ENCODE results near the gene SLC12A7.
"Not testable (repeated sequence)": the region's sequence is repeated elsewhere in the genome, so short reads cannot be mapped to it uniquely, and the experiment has no call there.

SLC12A7 gene

GRCh38 chr5:1086871-1087270, 25.0 kb downstream of the SLC12A7 start:
- no peak for FAIRE-seq

GRCh38 chr5:1086137-1086536, 25.7 kb downstream of the SLC12A7 start:
- DNase-seq (ENCODE audit: extremely low spot score, insufficient read length, low read depth) (no peak), FAIRE-seq (no peak)

More at GRCh38 chr5:1086871-1087270, 25.0 kb downstream of the SLC12A7 start:
- DNase-seq (ENCODE audit: extremely low spot score, insufficient read length, low read depth): no peak

DNA sequence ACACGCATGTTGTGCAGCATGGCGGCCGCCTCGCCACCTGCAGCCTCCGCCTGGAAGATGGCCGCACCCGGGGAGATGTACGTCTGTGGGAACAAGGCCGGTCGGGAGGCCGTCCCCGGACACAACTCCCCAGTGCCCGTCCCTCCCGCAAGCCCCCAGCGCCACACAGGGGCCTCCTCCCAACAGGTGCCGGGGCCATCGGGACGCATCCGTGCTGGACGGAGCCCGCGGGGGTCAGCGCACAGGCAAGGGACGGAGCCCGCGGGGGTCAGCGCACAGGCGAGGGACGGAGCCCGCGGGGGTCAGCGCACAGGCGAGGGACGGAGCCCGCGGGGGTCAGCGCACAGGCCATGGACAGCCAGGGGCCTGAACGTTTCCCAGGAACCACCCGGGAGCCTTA, 26.5 kb downstream of the SLC12A7 start:
- FAIRE-seq (no peak), DNase-seq (ENCODE audit: extremely low spot score, insufficient read length, low read depth) (no peak)

GRCh38 chr5:1083823-1084605, 27.8 kb downstream of the SLC12A7 start:
- FAIRE-seq: no peak
- DNase-seq (ENCODE audit: extremely low spot score, insufficient read length, low read depth): no peak

DNA sequence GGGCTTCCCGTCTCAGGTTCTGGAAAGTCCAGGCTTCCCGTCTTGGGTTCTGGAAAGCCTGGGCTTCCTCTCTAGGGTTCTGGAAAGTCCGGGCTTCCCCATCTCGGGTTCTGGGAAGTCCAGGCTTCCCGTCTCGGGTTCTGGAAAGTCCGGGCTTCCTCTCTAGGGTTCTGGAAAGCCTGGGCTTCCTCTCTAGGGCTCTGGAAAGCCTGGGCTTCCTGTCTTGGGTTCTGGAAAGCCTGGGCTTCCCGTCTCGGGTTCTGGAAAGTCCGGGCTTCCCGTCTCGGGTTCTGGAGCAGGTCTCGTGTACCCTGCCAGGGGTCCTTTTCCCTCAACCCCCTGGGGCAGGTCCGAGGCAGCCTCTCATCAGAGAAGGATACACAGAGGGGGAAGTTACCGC, 28.8 kb downstream of the SLC12A7 start:
- not testable (repeated sequence) for FAIRE-seq; DNase-seq (ENCODE audit: extremely low spot score, insufficient read length, low read depth)

- DNase-seq (ENCODE audit: extremely low spot score, insufficient read length, low read depth) (no peak), FAIRE-seq (no peak)
These were observed 30.3 kb downstream of the SLC12A7 start for GRCh38 chr5:1081519-1081918.

DNA sequence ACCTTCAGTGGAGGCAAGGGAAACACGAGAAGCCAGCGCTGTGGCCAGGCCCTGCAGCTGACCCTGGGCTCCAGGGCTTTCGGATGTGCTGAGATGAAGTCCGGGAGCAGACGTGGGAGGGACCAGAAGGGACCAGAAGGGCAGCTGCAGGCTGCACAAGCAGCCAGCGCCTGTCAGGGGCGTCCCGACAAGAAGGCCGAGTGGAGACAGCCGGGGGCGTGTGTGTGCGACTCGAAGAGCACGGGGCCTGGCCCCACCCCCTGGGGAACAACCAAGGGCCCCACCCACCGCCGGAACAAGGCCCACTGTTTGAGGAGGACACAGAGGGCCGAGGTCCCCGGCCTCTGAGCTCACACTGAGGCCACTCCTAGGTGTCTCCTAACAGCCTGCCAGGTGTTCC, 31.4 kb downstream of the SLC12A7 start:
- FAIRE-seq: no peak
- no peak for DNase-seq (ENCODE audit: extremely low spot score, insufficient read length, low read depth)

DNA sequence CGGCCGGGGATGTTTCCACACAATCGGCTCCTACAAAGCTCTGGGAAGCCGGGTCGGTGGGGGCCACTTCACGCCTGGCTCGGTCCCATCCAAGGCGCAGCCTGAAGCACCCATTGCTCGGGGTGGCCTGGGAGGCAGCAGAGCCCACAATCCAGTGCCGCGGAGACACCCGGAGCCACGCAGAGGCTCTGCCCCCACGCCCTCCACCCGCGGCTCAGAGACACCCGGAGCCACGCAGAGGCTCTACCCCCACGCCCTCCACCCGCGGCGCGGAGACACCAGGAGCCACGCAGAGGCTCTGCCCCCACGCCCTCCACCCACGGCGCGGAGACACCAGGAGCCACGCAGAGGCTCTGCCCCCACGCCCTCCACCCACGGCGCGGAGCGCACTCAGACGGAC, 31.9 kb downstream of the SLC12A7 start:
- DNase-seq (ENCODE audit: extremely low spot score, insufficient read length, low read depth) (no peak), FAIRE-seq (no peak)

GRCh38 chr5:1079486-1079885, 32.4 kb downstream of the SLC12A7 start:
- DNase-seq (ENCODE audit: extremely low spot score, insufficient read length, low read depth) (no peak), FAIRE-seq (no peak)

GRCh38 chr5:1078851-1079250, 33.0 kb downstream of the SLC12A7 start:
- DNase-seq (ENCODE audit: extremely low spot score, insufficient read length, low read depth) (no peak), FAIRE-seq (no peak)

DNA sequence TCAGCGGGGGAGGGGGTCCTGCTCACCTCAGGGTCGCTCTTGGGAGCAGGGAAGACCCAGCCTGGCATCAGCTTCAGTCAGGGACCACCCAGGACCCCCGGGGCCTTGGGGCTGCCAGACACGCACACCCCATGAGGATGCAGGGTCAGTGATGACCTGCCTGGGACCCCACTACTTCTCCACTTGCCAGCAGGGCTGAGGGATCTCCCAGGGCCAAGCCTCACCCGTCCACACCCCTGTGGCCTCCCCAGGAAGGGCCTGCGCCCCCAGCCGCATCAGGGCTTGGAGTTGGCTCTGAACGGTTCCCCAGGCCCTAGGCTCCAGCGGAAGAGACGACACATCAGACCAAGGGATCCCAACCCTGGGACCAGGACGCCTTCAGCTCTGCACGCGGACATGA, 33.7 kb downstream of the SLC12A7 start:
- no peak for FAIRE-seq
- DNase-seq (ENCODE audit: extremely low spot score, insufficient read length, low read depth): no peak

DNA sequence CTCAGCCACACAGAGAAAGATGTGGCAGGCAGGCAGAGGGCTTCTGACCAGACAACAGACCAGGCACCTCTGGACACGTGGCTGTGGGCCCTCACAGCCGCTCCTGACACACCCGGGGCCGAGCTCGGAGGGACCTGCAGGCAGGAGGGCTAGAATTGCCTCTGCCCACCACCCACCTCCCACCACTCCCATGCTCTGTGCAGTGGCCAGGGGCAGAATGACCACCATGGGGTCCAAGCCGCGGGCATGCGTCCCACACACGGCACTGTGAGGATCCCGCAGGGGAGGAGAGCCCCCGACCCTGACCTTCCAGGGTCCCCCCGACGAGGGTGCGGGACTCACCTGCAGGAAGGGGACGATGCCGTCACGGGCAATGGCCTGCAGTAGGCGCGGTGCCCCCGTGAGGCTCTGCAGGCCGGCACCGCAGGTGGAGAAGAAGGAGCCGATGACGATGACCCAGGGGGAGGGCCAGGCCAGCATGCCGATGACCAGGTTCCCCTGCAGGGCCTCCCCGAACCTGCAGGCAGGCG, 34.3 kb downstream of the SLC12A7 start:
- no peak for FAIRE-seq
- DNase-seq (ENCODE audit: extremely low spot score, insufficient read length, low read depth): no peak

GRCh38 chr5:1077026-1077425, 34.8 kb downstream of the SLC12A7 start:
- no peak for FAIRE-seq
- DNase-seq (ENCODE audit: extremely low spot score, insufficient read length, low read depth): no peak

GRCh38 chr5:1076406-1076805, 35.5 kb downstream of the SLC12A7 start:
- FAIRE-seq (no peak), DNase-seq (ENCODE audit: extremely low spot score, insufficient read length, low read depth) (no peak)

GRCh38 chr5:1075931-1076330, 35.9 kb downstream of the SLC12A7 start:
- no peak for FAIRE-seq
- no peak for DNase-seq (ENCODE audit: extremely low spot score, insufficient read length, low read depth)

GRCh38 chr5:1075555-1075881, 36.3 kb downstream of the SLC12A7 start:
- FAIRE-seq (no peak), DNase-seq (ENCODE audit: extremely low spot score, insufficient read length, low read depth) (no peak)

DNA sequence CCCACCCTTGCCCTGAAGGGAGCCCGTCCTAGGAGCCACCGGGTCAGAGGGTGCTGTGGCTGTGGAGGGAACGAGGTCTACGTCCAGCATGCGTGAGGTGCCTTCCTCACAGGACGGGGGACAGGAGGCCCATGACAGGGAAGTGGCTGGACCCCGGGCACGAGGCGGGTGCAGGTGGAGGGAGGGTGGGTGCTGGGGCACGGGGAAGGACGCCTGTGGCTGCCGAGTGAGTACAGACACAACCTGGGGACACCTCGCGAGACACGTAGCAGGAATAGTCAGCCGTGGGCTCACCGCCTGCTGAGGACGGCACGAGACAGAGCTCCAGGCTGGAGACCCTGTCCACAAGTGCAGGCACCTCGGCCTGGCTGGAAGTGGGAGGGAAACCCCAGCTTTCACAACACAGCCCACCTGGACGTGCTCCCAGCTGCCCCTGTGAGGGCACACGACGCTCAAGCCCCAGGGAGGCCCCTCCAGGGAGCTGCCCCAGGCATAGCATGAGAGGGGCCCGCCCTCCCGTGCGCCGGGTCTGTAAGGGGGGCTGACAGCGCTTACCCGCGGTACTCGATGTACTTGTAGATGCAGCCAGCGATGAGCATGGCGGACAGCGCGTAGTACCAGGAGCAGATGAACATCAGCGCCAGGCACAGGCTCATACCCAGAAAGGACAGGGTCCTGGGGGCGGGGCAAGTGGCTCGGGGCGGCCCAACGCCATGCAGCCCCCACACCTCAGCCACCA, 36.9 kb downstream of the SLC12A7 start:
- no peak for FAIRE-seq

GRCh38 chr5:1074226-1074625, 37.6 kb downstream of the SLC12A7 start:
- FAIRE-seq (no peak), DNase-seq (ENCODE audit: extremely low spot score, insufficient read length, low read depth) (no peak)

More for the DNA sequence above, 36.9 kb downstream of the SLC12A7 start:
- DNase-seq (ENCODE audit: extremely low spot score, insufficient read length, low read depth): no peak

- no peak for DNase-seq (ENCODE audit: extremely low spot score, insufficient read length, low read depth)
- no peak for FAIRE-seq
These were observed 38.4 kb downstream of the SLC12A7 start for GRCh38 chr5:1073239-1074102.

DNA sequence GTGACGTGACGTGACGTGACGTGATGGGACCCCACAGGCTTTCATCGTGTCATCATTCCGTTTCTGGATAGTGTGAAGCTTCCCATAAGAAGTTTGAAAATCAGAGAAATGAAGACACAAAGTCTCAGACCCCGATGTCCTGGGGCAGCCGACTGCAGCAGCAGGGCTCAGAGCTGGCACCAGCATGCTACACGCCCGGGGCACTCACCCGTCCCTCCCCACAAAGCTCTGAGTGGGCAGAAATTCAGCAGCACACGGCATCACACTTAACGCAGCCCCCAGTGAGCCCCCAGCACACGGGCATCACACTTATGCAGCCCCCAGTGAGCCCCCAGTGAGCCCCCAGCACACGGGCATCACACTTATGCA, 42.2 kb downstream of the SLC12A7 start:
- no peak for DNase-seq (ENCODE audit: extremely low spot score, insufficient read length, low read depth)
- no peak for FAIRE-seq

All from GM18507 (cell line).